ENCODE measurements around the gene CELF5.

Gene CELF5

GRCh38 chr19:3245050-3245449, 20.6 kb downstream of the CELF5 start:
- no peak for DNase-seq

GRCh38 chr19:3248728-3249326, 24.4 kb downstream of the CELF5 start:
- no peak for DNase-seq

GRCh38 chr19:3249408-3249807, 24.9 kb downstream of the CELF5 start:
- no peak for DNase-seq

GRCh38 chr19:3250675-3251074, 26.2 kb downstream of the CELF5 start:
- DNase-seq, result no peak

- DNase-seq, result no peak
Measured at GRCh38 chr19:3251229-3251628, 26.8 kb downstream of the CELF5 start.

- DNase-seq, result no peak
Measured at GRCh38 chr19:3252650-3253049, 28.2 kb downstream of the CELF5 start.

GRCh38 chr19:3253270-3253669, 28.8 kb downstream of the CELF5 start:
- no peak for DNase-seq

GRCh38 chr19:3254520-3254919, 30.1 kb downstream of the CELF5 start:
- no peak for DNase-seq

GRCh38 chr19:3257071-3257470, 32.6 kb downstream of the CELF5 start:
- DNase-seq, result no peak

- no peak for DNase-seq
Measured at GRCh38 chr19:3262362-3262761, 37.9 kb downstream of the CELF5 start.

GRCh38 chr19:3263866-3264265, 39.4 kb downstream of the CELF5 start:
- no peak for DNase-seq

GRCh38 chr19:3265432-3265831, 41.0 kb downstream of the CELF5 start:
- DNase-seq, result no peak

- DNase-seq, result no peak
Measured at GRCh38 chr19:3266092-3266693, 41.7 kb downstream of the CELF5 start.

GRCh38 chr19:3266792-3267514, 42.5 kb downstream of the CELF5 start:
- no peak for DNase-seq

- no peak for DNase-seq
Measured at GRCh38 chr19:3268326-3268725, 43.9 kb downstream of the CELF5 start.

GRCh38 chr19:3268763-3269162, 44.3 kb downstream of the CELF5 start:
- DNase-seq, result no peak

- no peak for DNase-seq
Measured at GRCh38 chr19:3269916-3270671, 45.6 kb downstream of the CELF5 start.

- DNase-seq, result no peak
Measured at GRCh38 chr19:3270902-3271301, 46.4 kb downstream of the CELF5 start.

- no peak for DNase-seq
Measured at GRCh38 chr19:3272401-3272931, 48.0 kb downstream of the CELF5 start.

- no peak for DNase-seq
Measured at GRCh38 chr19:3272952-3273351, 48.5 kb downstream of the CELF5 start.

GRCh38 chr19:3274245-3274941, 49.9 kb downstream of the CELF5 start:
- DNase-seq, result no peak

- no peak for DNase-seq
Measured at GRCh38 chr19:3274942-3275582, 50.6 kb downstream of the CELF5 start.
